ENCODE data around the gene SLC9A9. TPM values are rescaled to one million over a fixed set of nuclear protein-coding genes. Genes with fewer than 3 reads are reported as not detected.

SLC9A9 gene
- polyA plus RNA-seq, 1 experiment, result 2.4 TPM

- CTCF ChIA-PET, result interaction anchor here (2.6 kb wide), 1 partner anchor 10 kb away, joined by 10 read pairs; no protein-coding TSS in a partner anchor
- POLR2A ChIA-PET, result no interaction called here
- no peak for TF ChIP-seq CTCF (IDR thresholded peaks at IDR 0.05; ENCODE audit: insufficient read depth, low read depth, low read length)
- Histone ChIP-seq H3K36me3 (ENCODE audit: control insufficient read depth, insufficient read depth, low read length) (no peaks in the 10 kb centered on the region), H3K27me3 (ENCODE audit: control insufficient read depth, insufficient read depth, low read length) (no peaks in the 10 kb centered on the region), H3K4me3 (ENCODE audit: low read depth, low read length) (no peak overlapping the region)
- DNase-seq (ENCODE audit: low read depth), result no peak
Observed at GRCh38 chr3:143442814-143443447, 405.3 kb downstream of the SLC9A9 start.

DNA sequence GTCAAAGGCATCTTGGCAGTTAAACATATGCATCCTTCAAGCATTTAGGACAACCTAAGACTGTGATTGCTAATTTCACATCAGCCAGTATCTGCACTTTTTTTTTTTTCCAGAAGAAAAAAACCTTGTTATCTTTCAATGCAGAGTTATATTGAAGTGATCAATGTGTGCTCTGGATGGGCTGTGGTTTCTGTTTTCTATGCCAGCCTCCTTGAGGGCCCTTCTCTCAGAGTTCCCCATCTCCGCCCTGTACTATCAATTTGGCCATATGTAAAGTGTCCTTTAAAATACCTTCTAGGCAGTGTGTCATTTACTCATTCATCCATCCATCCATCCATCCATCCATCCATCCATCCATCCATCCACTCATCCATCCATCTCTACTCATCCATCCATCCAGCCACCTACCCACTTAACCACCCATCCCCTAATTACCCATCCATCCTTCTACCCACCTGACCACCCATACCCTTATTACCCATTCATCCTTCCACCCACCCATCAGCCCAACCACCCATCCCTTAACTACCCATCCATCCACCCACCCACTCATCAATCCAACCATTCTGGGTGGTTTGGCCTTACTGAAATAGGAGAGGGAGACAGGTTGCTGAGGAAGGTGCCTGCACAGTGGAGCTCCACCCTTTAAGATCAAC is 406.6 kb downstream of the SLC9A9 start:
- no peak overlapping the region for H3K4me3 ChIP-seq (ENCODE audit: low read depth, low read length)
- H3K27me3 ChIP-seq (ENCODE audit: control insufficient read depth, insufficient read depth, low read length), result no peaks in the 10 kb centered on the region
- DNase-seq (ENCODE audit: low read depth), result no peak
- CTCF ChIA-PET, result interaction anchor here (2.6 kb wide), 1 partner anchor 8 kb away, joined by 10 read pairs; no protein-coding TSS in a partner anchor
- POLR2A ChIA-PET, result no interaction called here
- TF ChIP-seq CTCF (IDR thresholded peaks at IDR 0.05; ENCODE audit: insufficient read depth, low read depth, low read length), result no peak
- no peaks in the 10 kb centered on the region for H3K36me3 ChIP-seq (ENCODE audit: control insufficient read depth, insufficient read depth, low read length)

- no peaks in the 10 kb centered on the region for H3K27me3 ChIP-seq (ENCODE audit: control insufficient read depth, insufficient read depth, low read length)
- no peak for DNase-seq (ENCODE audit: low read depth)
- no peaks in the 10 kb centered on the region for H3K36me3 ChIP-seq (ENCODE audit: control insufficient read depth, insufficient read depth, low read length)
- no peak overlapping the region for H3K4me3 ChIP-seq (ENCODE audit: low read depth, low read length)
- no peak for TF ChIP-seq CTCF (IDR thresholded peaks at IDR 0.05; ENCODE audit: insufficient read depth, low read depth, low read length)
- ChIA-PET CTCF (no interaction called here), POLR2A (no interaction called here)
Observed at GRCh38 chr3:143439817-143440216, 408.5 kb downstream of the SLC9A9 start.

- H3K4me3 ChIP-seq (ENCODE audit: low read depth, low read length), result no peak overlapping the region
- no peak for DNase-seq (ENCODE audit: low read depth)
- POLR2A ChIA-PET, result no interaction called here
- TF ChIP-seq CTCF (IDR thresholded peaks at IDR 0.05; ENCODE audit: insufficient read depth, low read depth, low read length), result no peak
- CTCF ChIA-PET, result no interaction called here
- H3K36me3 ChIP-seq (ENCODE audit: control insufficient read depth, insufficient read depth, low read length), result no peaks in the 10 kb centered on the region
- H3K27me3 ChIP-seq (ENCODE audit: control insufficient read depth, insufficient read depth, low read length), result no peaks in the 10 kb centered on the region
Observed at GRCh38 chr3:143437405-143437804, 410.9 kb downstream of the SLC9A9 start.

DNA sequence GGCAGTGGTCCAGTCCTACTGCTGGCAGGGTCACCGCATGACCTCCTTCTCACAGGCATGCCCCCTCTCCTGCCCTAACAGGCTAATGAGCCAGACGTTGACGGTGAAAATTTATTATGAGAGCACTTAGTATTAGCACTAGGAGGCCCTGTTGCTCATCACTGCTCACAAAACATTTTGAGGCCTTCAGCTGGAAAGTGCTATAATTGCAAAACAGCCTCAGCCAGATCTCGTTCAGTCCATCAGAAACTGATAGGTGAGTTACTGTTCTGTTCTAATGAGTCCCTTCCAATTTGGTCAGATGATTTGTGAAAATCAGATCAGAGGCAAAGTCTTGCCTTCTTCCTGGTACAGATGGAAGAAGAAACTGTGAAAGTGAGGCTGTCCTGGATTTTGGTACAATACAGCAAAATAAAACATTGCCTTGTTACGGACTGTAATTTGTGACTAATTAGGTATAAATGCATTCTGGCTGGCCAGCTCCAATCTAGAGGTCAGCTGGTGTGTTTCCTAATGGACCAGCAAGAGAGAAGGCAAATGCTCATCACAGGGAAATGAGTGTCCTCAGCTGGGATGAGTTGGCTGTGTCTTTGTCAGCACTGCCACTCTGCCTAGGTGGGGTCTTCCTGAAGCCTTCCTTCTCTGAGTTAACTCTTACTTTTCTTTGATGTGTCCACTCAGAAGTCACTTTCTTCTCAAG is 411.9 kb downstream of the SLC9A9 start:
- ChIA-PET POLR2A (no interaction called here), CTCF (interaction anchor here (0.6 to 1.4 kb wide), 3 partner anchors 9 to 233 kb away, joined by 3 read pairs; no protein-coding TSS in a partner anchor)
- no peak for DNase-seq (ENCODE audit: low read depth)
- H3K4me3 ChIP-seq (ENCODE audit: low read depth, low read length), result no peak overlapping the region
- no peaks in the 10 kb centered on the region for H3K27me3 ChIP-seq (ENCODE audit: control insufficient read depth, insufficient read depth, low read length)
- no peaks in the 10 kb centered on the region for H3K36me3 ChIP-seq (ENCODE audit: control insufficient read depth, insufficient read depth, low read length)
- no peak for TF ChIP-seq CTCF (IDR thresholded peaks at IDR 0.05; ENCODE audit: insufficient read depth, low read depth, low read length)
